Osteoblast (primary cell): ENCODE data around the gene MED20. TPM values are rescaled to one million over a fixed set of nuclear protein-coding genes. Genes with fewer than 3 reads are reported as not detected.

ENCODE experiments used
- DNase-seq: peaks from one replicate; pipeline ENCODE4 v3.0.0; 2011; ENCODE audit warnings: low spot score, mixed read lengths; ENCODE audit not compliant: insufficient read length; ENCODE audit errors: missing footprints
- H2AFZ ChIP-seq: 2 replicates; pipeline ENCODE4 v1.6.0; 2011; ENCODE audit warnings: mild to moderate bottlenecking, low read length
- H3K27ac ChIP-seq: 2 replicates; pipeline ENCODE4 v1.5.1; 2011; ENCODE audit warnings: mild to moderate bottlenecking, low read depth, low read length, moderate library complexity
- H3K27me3 ChIP-seq: 2 replicates; pipeline ENCODE4 v1.6.0; 2012; ENCODE audit warnings: mild to moderate bottlenecking, control low read depth, inconsistent platforms, low read length, moderate library complexity; ENCODE audit not compliant: insufficient read depth
- H3K36me3 ChIP-seq: 2 replicates; pipeline ENCODE4 v1.5.1; 2011; ENCODE audit warnings: mild to moderate bottlenecking, low read length, control low read depth, moderate library complexity; ENCODE audit not compliant: insufficient read depth
- H3K4me1 ChIP-seq: 2 replicates; pipeline ENCODE4 v1.5.1; 2011; ENCODE audit warnings: mild to moderate bottlenecking, low read length, control low read depth, moderate library complexity; ENCODE audit not compliant: insufficient read depth
- H3K4me2 ChIP-seq: 2 replicates; pipeline ENCODE4 v1.6.0; 2011; ENCODE audit warnings: mild to moderate bottlenecking, low read length; ENCODE audit not compliant: insufficient read depth
- H3K4me3 ChIP-seq: fragments of 200-600 bp; sonication (generic); 3 replicates; pipeline ENCODE4 v1.5.1; 2012; ENCODE audit warnings: mild to moderate bottlenecking, low read length, inconsistent platforms; ENCODE audit not compliant: insufficient read depth
- H3K79me2 ChIP-seq: 2 replicates; pipeline ENCODE4 v1.6.0; 2012; ENCODE audit warnings: mild to moderate bottlenecking, low read length, control low read depth, inconsistent platforms; ENCODE audit not compliant: insufficient read depth
- H3K9me3 ChIP-seq: 2 replicates; pipeline ENCODE4 v1.5.1; 2011; ENCODE audit warnings: low read depth, low read length, control low read depth
- H4K20me1 ChIP-seq: 2 replicates; pipeline ENCODE4 v1.6.0; 2012; ENCODE audit warnings: mild to moderate bottlenecking, low read length, control low read depth; ENCODE audit not compliant: insufficient read depth
- CTCF ChIP-seq: IDR thresholded peaks from 2 replicates; pipeline ENCODE4 v1.5.1; 2011; ENCODE audit warnings: mild to moderate bottlenecking, low read depth, low read length, moderate library complexity; ENCODE audit errors: extremely low read depth
- total RNA-seq: library from RNA; depleted of rRNA; stranded (reverse); fragments of >200 nt; gene quantifications from 2 replicates; pipeline ENCODE4 v1.2.3, GENCODE V29; 2012

Gene MED20
- total RNA-seq, 1 donor = 30.8 TPM

GRCh38 chr6:41966961-41967311 is 46.0 kb upstream of the MED20 start:
- H3K27ac ChIP-seq = peak overlapping the region; percentile 38
- no peaks in the 10 kb centered on the region for H3K9me3 ChIP-seq
- H3K27me3 ChIP-seq = no peaks in the 10 kb centered on the region
- no peak for DNase-seq
- H4K20me1 ChIP-seq = no peaks in the 10 kb centered on the region
- H3K4me3 ChIP-seq = no peak overlapping the region
- no peak overlapping the region for H3K4me2 ChIP-seq
- peaks cover 23% of the 10 kb centered on the region for H3K4me1 ChIP-seq
- no peaks in the 10 kb centered on the region for H3K79me2 ChIP-seq
- TF ChIP-seq CTCF = no peak
- no peak overlapping the region for H2AFZ ChIP-seq
- H3K36me3 ChIP-seq = no peaks in the 10 kb centered on the region

GRCh38 chr6:41966214-41966920 is 45.4 kb upstream of the MED20 start:
- TF ChIP-seq CTCF = no peak
- peaks cover 23% of the 10 kb centered on the region for H3K4me1 ChIP-seq
- DNase-seq = no peak
- H3K9me3 ChIP-seq = no peaks in the 10 kb centered on the region
- H3K27me3 ChIP-seq = no peaks in the 10 kb centered on the region
- no peaks in the 10 kb centered on the region for H3K36me3 ChIP-seq
- H4K20me1 ChIP-seq = no peaks in the 10 kb centered on the region
- H3K4me2 ChIP-seq = no peak overlapping the region
- no peaks in the 10 kb centered on the region for H3K79me2 ChIP-seq
- H3K4me3 ChIP-seq = no peak overlapping the region
- H2AFZ ChIP-seq = no peak overlapping the region
- peak overlapping the region; percentile 38 for H3K27ac ChIP-seq

- TF ChIP-seq CTCF = no peak
- H3K27me3 ChIP-seq = no peaks in the 10 kb centered on the region
- H2AFZ ChIP-seq = no peak overlapping the region
- no peaks in the 10 kb centered on the region for H3K36me3 ChIP-seq
- peaks cover 18% of the 10 kb centered on the region for H3K4me1 ChIP-seq
- no peaks in the 10 kb centered on the region for H4K20me1 ChIP-seq
- H3K79me2 ChIP-seq = no peaks in the 10 kb centered on the region
- DNase-seq = no peak
- H3K4me3 ChIP-seq = no peak overlapping the region
- no peaks in the 10 kb centered on the region for H3K9me3 ChIP-seq
- no peak overlapping the region for H3K27ac ChIP-seq
- H3K4me2 ChIP-seq = no peak overlapping the region
Measured at GRCh38 chr6:41965429-41966213, 44.7 kb upstream of the MED20 start.

GRCh38 chr6:41964201-41964887 is 43.4 kb upstream of the MED20 start:
- Histone ChIP-seq H3K9me3 (no peaks in the 10 kb centered on the region), H3K4me2 (no peak overlapping the region), H3K4me1 (peaks cover 14% of the 10 kb centered on the region), H3K27me3 (no peaks in the 10 kb centered on the region), H3K4me3 (no peak overlapping the region), H3K36me3 (no peaks in the 10 kb centered on the region), H3K27ac (no peak overlapping the region), H2AFZ (no peak overlapping the region), H3K79me2 (no peaks in the 10 kb centered on the region), H4K20me1 (no peaks in the 10 kb centered on the region)
- DNase-seq = no peak
- no peak for TF ChIP-seq CTCF
